Esophagus squamous epithelium (tissue), 5 donors: ENCODE measurements around the gene CHST11. TPM values are rescaled to one million over a fixed set of nuclear protein-coding genes. Genes with fewer than 3 reads are reported as not detected.

Experiments
- DNase-seq: peaks from one replicate; lab custom pipeline; 2025; lab: John Stamatoyannopoulos, UW
- H3K27ac ChIP-seq, 4 donors: fragments of 200-600 bp; sonication (generic); one replicate each; pipeline ENCODE4 v1.5.1; 2016 to 2019; ENCODE audit warnings: mild to moderate bottlenecking in 1 of 4
- H3K27me3 ChIP-seq, 4 donors: fragments of 200-600 bp; sonication (generic); 1 replicate in 3 of 4; 2 replicates in 1 of 4; pipeline versions ENCODE4 v1.5.1 to v1.6.0; 2017 to 2021; ENCODE audit warnings: antibody characterized with exemption in 1 of 4
- H3K36me3 ChIP-seq, 3 donors: fragments of 200-600 bp; sonication (generic); one replicate each; pipeline ENCODE4 v1.5.1; 2016 to 2019
- H3K4me1 ChIP-seq, 3 donors: fragments of 200-600 bp; sonication (generic); one replicate each; pipeline ENCODE4 v1.5.1; 2017 to 2019
- H3K4me3 ChIP-seq, 4 donors: fragments of 200-600 bp; sonication (generic); 1 replicate in 3 of 4; 2 replicates in 1 of 4; pipeline ENCODE4 v1.5.1; 2016 to 2019; ENCODE audit warnings: mild to moderate bottlenecking in 2 of 4, moderate library complexity in 1 of 4
- H3K9me3 ChIP-seq, 3 donors: fragments of 200-600 bp; sonication (generic); one replicate each; pipeline ENCODE4 v1.5.1; 2016 to 2019
- POLR2A ChIP-seq, 4 donors: fragments of 450-650 bp; IDR thresholded peaks; one replicate each; pipeline ENCODE4 v1.6.1; 2017; ENCODE audit warnings: antibody characterized with exemption in 4 of 4, mild to moderate bottlenecking in 4 of 4, moderate library complexity in 3 of 4
- WGBS, 2 donors: methylation state at CpG; one replicate each; pipeline ENCODE4 v1.1.5; 2018; 5-methylcytosine and 5-hydroxymethylcytosine counted together
- intact Hi-C: fragments of 100-400 bp; cut with DNase I; formaldehyde crosslinking; loops from one replicate; pipeline ENCODE4 v1.15.0; 2022
- total RNA-seq, 4 donors: library from RNA; depleted of rRNA; stranded (reverse); fragments of >200 nt; gene quantifications; one replicate each; pipeline ENCODE4 v1.1.0, GENCODE V29; 2016
- TF ChIP-seq, protein P1 (sequence below), 6 experiments: fragments of 450-650 bp in 4 of 6; fragments of 200-600 bp in 2 of 6; sonication (generic) in 2 of 6; IDR thresholded peaks; one replicate each; pipeline ENCODE4 v1.5.1; 2016 to 2019; ENCODE audit warnings: antibody characterized with exemption in 6 of 6, mild to moderate bottlenecking in 4 of 6, moderate library complexity in 4 of 6
- donor health status: DM: yes; HTN: yes; CAD: no.

CHST11 gene
- total RNA-seq, 4 donors from 2014 or later: 6.3 to 12.6 (median 10.3) TPM

DNA sequence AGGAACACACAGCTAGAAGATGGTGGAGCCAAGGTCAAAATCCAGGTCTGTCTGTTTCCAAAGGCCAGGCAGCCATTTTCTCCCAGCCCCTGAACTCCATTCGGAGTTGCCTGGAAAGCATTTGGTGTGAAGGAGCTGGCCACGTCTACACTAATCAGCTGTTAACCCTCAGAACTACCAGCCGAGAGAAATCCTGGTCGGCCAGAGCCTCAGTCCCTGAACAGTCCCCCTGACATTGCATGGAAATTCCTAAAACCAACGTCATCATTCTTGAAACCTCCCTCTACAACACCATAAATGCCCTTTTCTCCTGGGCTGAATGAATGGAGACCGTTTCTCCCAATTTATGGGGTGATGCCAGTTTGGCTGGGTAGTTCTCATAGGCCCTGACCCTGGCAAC lies 255.7 kb downstream of the CHST11 start:
- no peak overlapping the region for H3K4me3 ChIP-seq
- 83 to 88% methylated on average over 5 of the region's 6 CpGs for WGBS, 2 donors
- DNase-seq: no peak
- intact Hi-C loops: no loop called here
- no peak for TF ChIP-seq POLR2A (IDR thresholded peaks at IDR 0.05)
- TF ChIP-seq, protein P1, sequence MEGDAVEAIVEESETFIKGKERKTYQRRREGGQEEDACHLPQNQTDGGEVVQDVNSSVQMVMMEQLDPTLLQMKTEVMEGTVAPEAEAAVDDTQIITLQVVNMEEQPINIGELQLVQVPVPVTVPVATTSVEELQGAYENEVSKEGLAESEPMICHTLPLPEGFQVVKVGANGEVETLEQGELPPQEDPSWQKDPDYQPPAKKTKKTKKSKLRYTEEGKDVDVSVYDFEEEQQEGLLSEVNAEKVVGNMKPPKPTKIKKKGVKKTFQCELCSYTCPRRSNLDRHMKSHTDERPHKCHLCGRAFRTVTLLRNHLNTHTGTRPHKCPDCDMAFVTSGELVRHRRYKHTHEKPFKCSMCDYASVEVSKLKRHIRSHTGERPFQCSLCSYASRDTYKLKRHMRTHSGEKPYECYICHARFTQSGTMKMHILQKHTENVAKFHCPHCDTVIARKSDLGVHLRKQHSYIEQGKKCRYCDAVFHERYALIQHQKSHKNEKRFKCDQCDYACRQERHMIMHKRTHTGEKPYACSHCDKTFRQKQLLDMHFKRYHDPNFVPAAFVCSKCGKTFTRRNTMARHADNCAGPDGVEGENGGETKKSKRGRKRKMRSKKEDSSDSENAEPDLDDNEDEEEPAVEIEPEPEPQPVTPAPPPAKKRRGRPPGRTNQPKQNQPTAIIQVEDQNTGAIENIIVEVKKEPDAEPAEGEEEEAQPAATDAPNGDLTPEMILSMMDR (IDR thresholded peaks at IDR 0.05): no peak
- H3K4me1 ChIP-seq: peaks cover 0 to 27% (median 3%) of the 10 kb centered on the region in 3 donors
- no peaks in the 10 kb centered on the region for H3K27me3 ChIP-seq
- no peaks in the 10 kb centered on the region for H3K36me3 ChIP-seq
- no peak overlapping the region for H3K27ac ChIP-seq
- H3K9me3 ChIP-seq: no peaks in the 10 kb centered on the region

DNA sequence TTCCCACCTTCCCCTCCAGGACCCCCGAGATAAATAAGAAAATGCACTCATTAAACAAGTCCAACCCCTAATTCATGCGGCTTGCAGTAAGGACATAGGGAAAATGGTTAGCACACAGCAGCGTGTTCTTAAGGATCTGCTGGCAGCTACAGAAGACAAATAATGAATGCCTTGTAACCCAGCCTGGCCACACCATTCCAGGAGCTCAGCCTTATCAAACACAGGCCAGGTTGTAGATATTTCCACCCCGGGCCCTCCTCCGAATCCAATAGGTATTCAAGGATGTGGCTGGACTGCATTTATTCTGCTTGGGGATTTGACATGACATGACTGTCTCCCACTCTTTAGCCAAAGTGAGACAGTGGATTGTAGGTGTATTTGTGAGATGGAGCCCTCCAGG lies 256.2 kb downstream of the CHST11 start:
- DNase-seq: no peak
- Histone ChIP-seq H3K36me3 (no peaks in the 10 kb centered on the region), H3K4me1 (peaks cover 0 to 27% (median 3%) of the 10 kb centered on the region in 3 donors), H3K27ac (no peak overlapping the region), H3K4me3 (no peak overlapping the region), H3K27me3 (no peaks in the 10 kb centered on the region), H3K9me3 (no peaks in the 10 kb centered on the region)
- intact Hi-C loops: no loop called here
- WGBS, 2 donors: 87 to 100% methylated on average over 4 to 5 of the region's 5 CpGs
- TF ChIP-seq, protein P1 (IDR thresholded peaks at IDR 0.05): no peak
- no peak for TF ChIP-seq POLR2A (IDR thresholded peaks at IDR 0.05)

GRCh38 chr12:104713444-104713843 lies 256.7 kb downstream of the CHST11 start:
- no peak for DNase-seq
- Histone ChIP-seq H3K27ac (no peak overlapping the region), H3K4me1 (peaks cover 0 to 30% (median 3%) of the 10 kb centered on the region in 3 donors), H3K36me3 (no peaks in the 10 kb centered on the region), H3K27me3 (no peaks in the 10 kb centered on the region), H3K9me3 (no peaks in the 10 kb centered on the region), H3K4me3 (no peak overlapping the region)
- TF ChIP-seq, protein P1 (IDR thresholded peaks at IDR 0.05): no peak
- TF ChIP-seq POLR2A (IDR thresholded peaks at IDR 0.05): no peak
- intact Hi-C loops: no loop called here
- WGBS, 2 donors: 70 to 80% methylated on average over 7 to 8 of the region's 8 CpGs

DNA sequence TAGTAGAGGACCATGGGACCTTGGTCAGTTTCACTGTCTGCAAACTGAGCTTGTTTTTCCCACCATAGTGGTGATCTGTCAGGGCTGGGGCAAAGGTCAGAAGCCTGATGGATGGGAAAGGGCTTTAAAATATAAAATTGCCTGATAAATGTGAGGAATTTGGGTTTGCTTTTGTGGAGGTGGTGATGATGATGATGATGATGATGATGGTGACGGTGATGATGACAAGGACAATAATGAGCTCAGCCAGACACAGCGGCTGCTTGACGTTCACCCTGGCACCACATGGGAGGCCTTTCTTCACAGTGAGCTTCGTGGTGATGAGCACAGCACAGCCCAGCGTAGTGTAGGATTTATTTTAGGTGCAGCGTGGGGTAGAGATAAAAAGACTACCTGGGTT lies 257.6 kb downstream of the CHST11 start:
- Histone ChIP-seq H3K9me3 (no peaks in the 10 kb centered on the region), H3K36me3 (no peaks in the 10 kb centered on the region), H3K4me3 (no peak overlapping the region), H3K27me3 (no peaks in the 10 kb centered on the region), H3K27ac (no peak overlapping the region), H3K4me1 (peaks cover 0 to 34% (median 3%) of the 10 kb centered on the region in 3 donors)
- no peak for DNase-seq
- intact Hi-C loops: no loop called here
- TF ChIP-seq, protein P1 (IDR thresholded peaks at IDR 0.05): no peak
- TF ChIP-seq POLR2A (IDR thresholded peaks at IDR 0.05): no peak
- 91 to 95% methylated on average over 6 of the region's 6 CpGs for WGBS, 2 donors

GRCh38 chr12:104716172-104716571 lies 259.4 kb downstream of the CHST11 start:
- intact Hi-C loops: no loop called here
- Histone ChIP-seq H3K36me3 (no peaks in the 10 kb centered on the region), H3K4me3 (no peak overlapping the region), H3K4me1 (peaks cover 5 to 40% (median 5%) of the 10 kb centered on the region in 3 donors), H3K27me3 (no peaks in the 10 kb centered on the region), H3K27ac (no peak overlapping the region), H3K9me3 (no peaks in the 10 kb centered on the region)
- WGBS, 2 donors: 89 to 92% methylated on average over 6 of the region's 7 CpGs
- TF ChIP-seq POLR2A (IDR thresholded peaks at IDR 0.05): no peak
- TF ChIP-seq, protein P1 (IDR thresholded peaks at IDR 0.05): no peak
- DNase-seq: no peak
